ENCODE results near the gene MALRD1.

MALRD1 gene

GRCh38 chr10:19706904-19707303 is 658.3 kb downstream of the MALRD1 start:
- no peak overlapping the region for H3K9ac ChIP-seq (ENCODE audit: low read length)
- H2AFZ ChIP-seq (ENCODE audit: low read length): no peak overlapping the region
- TF ChIP-seq EZH2 (IDR thresholded peaks at IDR 0.05; ENCODE audit: borderline replicate concordance, low read length) (no peak), CTCF (IDR thresholded peaks at IDR 0.05; ENCODE audit: low read length) (no peak)
- no peak overlapping the region for H3K27ac ChIP-seq (ENCODE audit: low read depth, low read length, poor library complexity, severe bottlenecking)
- no peaks in the 10 kb centered on the region for H3K36me3 ChIP-seq (ENCODE audit: insufficient read depth, low read length)
- H3K4me3 ChIP-seq (ENCODE audit: low read depth, low read length, poor library complexity, severe bottlenecking): no peak overlapping the region
- H3F3A ChIP-seq (ENCODE audit: insufficient read depth, low read length): no peaks in the 10 kb centered on the region
- H3K4me2 ChIP-seq (ENCODE audit: low read length): no peak overlapping the region
- H3K4me1 ChIP-seq (ENCODE audit: insufficient read depth, low read length, severe bottlenecking): no peaks in the 10 kb centered on the region
- H3K9me2 ChIP-seq (ENCODE audit: low read depth, low read length): no peaks in the 10 kb centered on the region
- H4K20me1 ChIP-seq (ENCODE audit: insufficient read depth, low read length): no peaks in the 10 kb centered on the region
- no peaks in the 10 kb centered on the region for H3K27me3 ChIP-seq (ENCODE audit: insufficient read depth, low read length)
- no peaks in the 10 kb centered on the region for H3K9me3 ChIP-seq (ENCODE audit: low read length)
- no peaks in the 10 kb centered on the region for H3K79me2 ChIP-seq (ENCODE audit: insufficient read depth, low read length)

GRCh38 chr10:19707376-19707775 is 658.8 kb downstream of the MALRD1 start:
- Histone ChIP-seq H2AFZ (ENCODE audit: low read length) (no peak overlapping the region), H3K4me2 (ENCODE audit: low read length) (no peak overlapping the region), H3K9me3 (ENCODE audit: low read length) (no peaks in the 10 kb centered on the region), H3K4me1 (ENCODE audit: insufficient read depth, low read length, severe bottlenecking) (no peaks in the 10 kb centered on the region), H4K20me1 (ENCODE audit: insufficient read depth, low read length) (no peaks in the 10 kb centered on the region), H3K4me3 (ENCODE audit: low read depth, low read length, poor library complexity, severe bottlenecking) (no peak overlapping the region), H3K9ac (ENCODE audit: low read length) (no peak overlapping the region), H3K9me2 (ENCODE audit: low read depth, low read length) (no peaks in the 10 kb centered on the region), H3F3A (ENCODE audit: insufficient read depth, low read length) (no peaks in the 10 kb centered on the region), H3K27me3 (ENCODE audit: insufficient read depth, low read length) (no peaks in the 10 kb centered on the region), H3K79me2 (ENCODE audit: insufficient read depth, low read length) (no peaks in the 10 kb centered on the region), H3K36me3 (ENCODE audit: insufficient read depth, low read length) (no peaks in the 10 kb centered on the region), H3K27ac (ENCODE audit: low read depth, low read length, poor library complexity, severe bottlenecking) (no peak overlapping the region)
- TF ChIP-seq CTCF (IDR thresholded peaks at IDR 0.05; ENCODE audit: low read length) (no peak), EZH2 (IDR thresholded peaks at IDR 0.05; ENCODE audit: borderline replicate concordance, low read length) (no peak)

GRCh38 chr10:19708031-19708430 is 659.4 kb downstream of the MALRD1 start:
- no peaks in the 10 kb centered on the region for H3K9me2 ChIP-seq (ENCODE audit: low read depth, low read length)
- no peak overlapping the region for H3K4me3 ChIP-seq (ENCODE audit: low read depth, low read length, poor library complexity, severe bottlenecking)
- H3K4me2 ChIP-seq (ENCODE audit: low read length): no peak overlapping the region
- H3K9ac ChIP-seq (ENCODE audit: low read length): no peak overlapping the region
- no peaks in the 10 kb centered on the region for H3K9me3 ChIP-seq (ENCODE audit: low read length)
- H2AFZ ChIP-seq (ENCODE audit: low read length): no peak overlapping the region
- H4K20me1 ChIP-seq (ENCODE audit: insufficient read depth, low read length): no peaks in the 10 kb centered on the region
- H3K27ac ChIP-seq (ENCODE audit: low read depth, low read length, poor library complexity, severe bottlenecking): no peak overlapping the region
- H3F3A ChIP-seq (ENCODE audit: insufficient read depth, low read length): no peaks in the 10 kb centered on the region
- H3K27me3 ChIP-seq (ENCODE audit: insufficient read depth, low read length): no peaks in the 10 kb centered on the region
- TF ChIP-seq EZH2 (IDR thresholded peaks at IDR 0.05; ENCODE audit: borderline replicate concordance, low read length): no peak
- no peak for TF ChIP-seq CTCF (IDR thresholded peaks at IDR 0.05; ENCODE audit: low read length)
- no peaks in the 10 kb centered on the region for H3K4me1 ChIP-seq (ENCODE audit: insufficient read depth, low read length, severe bottlenecking)
- H3K36me3 ChIP-seq (ENCODE audit: insufficient read depth, low read length): no peaks in the 10 kb centered on the region
- H3K79me2 ChIP-seq (ENCODE audit: insufficient read depth, low read length): no peaks in the 10 kb centered on the region

All from OCI-LY1 (cell line).